Aorta (tissue), 5 donors: ENCODE measurements around the gene LHX3. TPM values are rescaled to one million over a fixed set of nuclear protein-coding genes. Genes with fewer than 3 reads are reported as not detected.
A peak's percentile ranks its signal among the peaks of the same experiment; 100 is the strongest.

Experiments used
- ATAC-seq: fragments of 200-7000 bp; cut with Tn5 transposase; one replicate; pipeline ENCODE4 v1.9.1; 2022; ENCODE audit warnings: moderate library complexity; ENCODE audit not compliant: low FRiP score
- DNase-seq, 2 donors: peaks; one replicate each; pipeline ENCODE4 v3.0.0-alpha.2; 2020
- H3K27ac ChIP-seq, 2 donors: one replicate each; pipeline ENCODE4 v1.5.1; 2013; ENCODE audit warnings: low read length in 2 of 2, mild to moderate bottlenecking in 2 of 2, moderate library complexity in 2 of 2, control low read depth in 1 of 2, inconsistent platforms in 1 of 2, low read depth in 1 of 2
- H3K27me3 ChIP-seq, 2 donors: one replicate each; pipeline ENCODE4 v1.6.1; 2013; ENCODE audit warnings: control low read depth in 1 of 2, low read length in 1 of 2, mild to moderate bottlenecking in 1 of 2, moderate library complexity in 1 of 2; ENCODE audit not compliant: insufficient read depth in 2 of 2, control insufficient read depth in 1 of 2
- H3K36me3 ChIP-seq, 2 donors: one replicate each; pipeline ENCODE4 v1.6.1; 2013; ENCODE audit warnings: control low read depth in 1 of 2, low read length in 1 of 2, mild to moderate bottlenecking in 1 of 2; ENCODE audit not compliant: insufficient read depth in 2 of 2, control insufficient read depth in 1 of 2
- H3K4me1 ChIP-seq, 2 donors: one replicate each; pipeline ENCODE4 v1.6.1; 2013; ENCODE audit warnings: low read length in 2 of 2, control low read depth in 1 of 2, mild to moderate bottlenecking in 1 of 2, moderate library complexity in 1 of 2; ENCODE audit not compliant: insufficient read depth in 2 of 2, control insufficient read depth in 1 of 2
- H3K4me3 ChIP-seq, 2 donors: one replicate each; pipeline ENCODE4 v1.5.1; 2013; ENCODE audit warnings: low read length in 2 of 2, control low read depth in 1 of 2, mild to moderate bottlenecking in 1 of 2
- H3K9me3 ChIP-seq: one replicate; pipeline ENCODE4 v1.6.1; 2013; ENCODE audit warnings: mild to moderate bottlenecking, low read length; ENCODE audit not compliant: control insufficient read depth
- WGBS, 2 donors: extraction: QIAGEN DNeasy Blood & Tissue Kit; methylation state at CpG; one replicate each; pipeline ENCODE4 v1.1.7; 2013; 5-methylcytosine and 5-hydroxymethylcytosine counted together
- intact Hi-C, 2 donors: fragments of 100-400 bp; cut with DNase I; formaldehyde crosslinking; loops; one replicate each; pipeline versions ENCODE4 v1.14.2 to v1.15.0; 2022
- polyA plus RNA-seq, 2 donors: library from polyadenylated mRNA; stranded (reverse); fragments of 200-250 nt; gene quantifications; one replicate each; pipeline ENCODE4 v1.2.3, GENCODE V29; 2013
- total RNA-seq, 2 donors: library from RNA; stranded (reverse); fragmentation: NEBNext Ultra II Directional; extraction: Animal tissue kit (Norgen Biotek cat#: 25700); gene quantifications; one replicate each; pipeline ENCODE4 v1.2.1, GENCODE V29; 2021
- donor health status: healthy with polysubstance abuse.
- donor health status: Bipolar disorder and iron deficiency.
- donor health status: DM: no; HTN: no; CAD: no.
- donor health status: DM: no; HTN: no; CAD: no.
- donor health status: DM: yes; HTN: yes; CAD: no.

LHX3 gene
- total and polyA plus RNA-seq, 4 donors, result not detected

- DNase-seq (no peak), ATAC-seq (no peak)
- Histone ChIP-seq H3K27ac (no peak overlapping the region), H3K4me1 (no peaks in the 10 kb centered on the region), H3K4me3 (no peak overlapping the region), H3K36me3 (no peaks in the 10 kb centered on the region), H3K9me3 (no peaks in the 10 kb centered on the region), H3K27me3 (no peaks in the 10 kb centered on the region)
- intact Hi-C loops, result no loop called here
- 89 to 91% methylated on average over 31 of the region's 31 CpGs for WGBS, 2 donors
These were observed 26.8 kb upstream of the LHX3 start for GRCh38 chr9:136231478-136232297.

DNA sequence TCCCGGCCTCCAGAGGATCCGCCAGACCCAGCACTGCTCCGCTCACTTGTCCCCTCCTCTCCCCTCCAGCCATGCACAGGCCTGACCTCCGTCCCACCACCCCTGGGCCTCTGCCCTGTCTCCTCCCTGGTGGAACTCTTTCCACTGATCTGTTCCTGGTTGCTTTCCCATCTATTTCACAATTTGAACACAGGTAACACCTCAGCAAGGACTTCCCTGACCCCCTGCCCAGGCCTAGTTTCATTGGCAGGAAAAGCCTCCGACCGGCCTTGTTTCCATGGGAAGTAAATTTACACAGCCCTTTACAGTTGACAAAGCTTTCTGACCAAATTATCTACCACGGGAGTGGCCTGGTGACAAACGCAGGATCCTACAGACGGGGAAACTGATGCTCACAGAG is 25.8 kb upstream of the LHX3 start:
- no peaks in the 10 kb centered on the region for H3K36me3 ChIP-seq
- WGBS, 2 donors, result 95 to 96% methylated on average over 9 of the region's 9 CpGs
- no peaks in the 10 kb centered on the region for H3K4me1 ChIP-seq
- no peak overlapping the region for H3K27ac ChIP-seq
- intact Hi-C loops, result no loop called here
- ATAC-seq, result no peak
- no peaks in the 10 kb centered on the region for H3K27me3 ChIP-seq
- DNase-seq, result no peak
- no peaks in the 10 kb centered on the region for H3K9me3 ChIP-seq
- no peak overlapping the region for H3K4me3 ChIP-seq

- WGBS, 2 donors, result 90% methylated on average over 10 of the region's 10 CpGs
- H3K4me1 ChIP-seq, result no peaks in the 10 kb centered on the region
- H3K4me3 ChIP-seq, result no peak overlapping the region
- no peaks in the 10 kb centered on the region for H3K27me3 ChIP-seq
- DNase-seq, result no peak
- ATAC-seq, result no peak
- no peaks in the 10 kb centered on the region for H3K9me3 ChIP-seq
- H3K36me3 ChIP-seq, result no peaks in the 10 kb centered on the region
- no peak overlapping the region for H3K27ac ChIP-seq
- intact Hi-C loops, result no loop called here
These were observed 25.4 kb upstream of the LHX3 start for GRCh38 chr9:136230365-136230764.

GRCh38 chr9:136229096-136230065 is 24.5 kb upstream of the LHX3 start:
- Histone ChIP-seq H3K27me3 (no peaks in the 10 kb centered on the region), H3K9me3 (no peaks in the 10 kb centered on the region), H3K4me3 (no peak overlapping the region), H3K27ac (no peak overlapping the region), H3K4me1 (no peaks in the 10 kb centered on the region), H3K36me3 (no peaks in the 10 kb centered on the region)
- DNase-seq (no peak), ATAC-seq (no peak)
- WGBS, 2 donors, result 63 to 68% methylated on average over 33 of the region's 33 CpGs
- intact Hi-C loops, result no loop called here

DNA sequence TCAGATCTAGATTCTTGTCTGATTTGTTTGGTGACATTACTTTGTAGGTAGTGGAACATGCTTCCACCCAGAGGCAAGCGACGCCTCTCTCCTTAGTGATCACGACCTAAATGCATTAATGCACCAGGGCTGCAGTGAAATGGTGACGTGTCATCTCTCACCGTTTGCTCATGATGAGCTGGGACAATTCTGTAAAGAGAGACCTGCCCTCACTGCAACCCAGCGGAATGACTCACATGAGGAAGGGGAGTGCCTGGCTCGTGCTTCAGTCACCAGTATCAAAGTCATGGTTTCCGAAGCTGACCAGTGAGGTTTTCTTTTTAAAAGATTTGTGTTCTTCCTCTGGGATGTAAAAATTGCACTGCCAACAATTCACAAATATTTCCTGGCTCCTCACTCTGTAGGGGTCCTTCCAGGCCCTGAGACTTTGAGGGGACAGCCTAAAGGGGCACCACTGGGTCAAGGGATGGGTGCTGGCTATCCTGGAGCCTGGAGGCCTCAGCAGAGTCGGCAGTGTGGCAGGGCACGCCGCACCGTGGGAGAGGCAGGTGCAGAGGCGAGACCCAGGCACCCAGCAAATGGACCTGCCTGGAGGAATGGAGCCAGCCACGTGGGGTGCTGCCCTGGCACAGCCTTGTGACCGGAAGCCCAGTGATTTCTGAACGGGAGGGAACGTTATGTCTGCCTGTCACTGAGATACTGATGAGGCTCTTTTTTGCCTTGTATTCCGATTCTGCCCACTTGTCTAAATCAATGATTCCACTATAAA is 23.4 kb upstream of the LHX3 start:
- Histone ChIP-seq H3K4me1 (no peaks in the 10 kb centered on the region), H3K27ac (no peak overlapping the region), H3K27me3 (no peaks in the 10 kb centered on the region), H3K36me3 (no peaks in the 10 kb centered on the region), H3K4me3 (no peak overlapping the region), H3K9me3 (no peaks in the 10 kb centered on the region)
- intact Hi-C loops, result no loop called here
- DNase-seq (no peak), ATAC-seq (no peak)
- 80 to 84% methylated on average over 18 of the region's 18 CpGs for WGBS, 2 donors

GRCh38 chr9:136226680-136227407 is 21.9 kb upstream of the LHX3 start:
- Histone ChIP-seq H3K36me3 (no peaks in the 10 kb centered on the region), H3K27me3 (no peaks in the 10 kb centered on the region)

DNA sequence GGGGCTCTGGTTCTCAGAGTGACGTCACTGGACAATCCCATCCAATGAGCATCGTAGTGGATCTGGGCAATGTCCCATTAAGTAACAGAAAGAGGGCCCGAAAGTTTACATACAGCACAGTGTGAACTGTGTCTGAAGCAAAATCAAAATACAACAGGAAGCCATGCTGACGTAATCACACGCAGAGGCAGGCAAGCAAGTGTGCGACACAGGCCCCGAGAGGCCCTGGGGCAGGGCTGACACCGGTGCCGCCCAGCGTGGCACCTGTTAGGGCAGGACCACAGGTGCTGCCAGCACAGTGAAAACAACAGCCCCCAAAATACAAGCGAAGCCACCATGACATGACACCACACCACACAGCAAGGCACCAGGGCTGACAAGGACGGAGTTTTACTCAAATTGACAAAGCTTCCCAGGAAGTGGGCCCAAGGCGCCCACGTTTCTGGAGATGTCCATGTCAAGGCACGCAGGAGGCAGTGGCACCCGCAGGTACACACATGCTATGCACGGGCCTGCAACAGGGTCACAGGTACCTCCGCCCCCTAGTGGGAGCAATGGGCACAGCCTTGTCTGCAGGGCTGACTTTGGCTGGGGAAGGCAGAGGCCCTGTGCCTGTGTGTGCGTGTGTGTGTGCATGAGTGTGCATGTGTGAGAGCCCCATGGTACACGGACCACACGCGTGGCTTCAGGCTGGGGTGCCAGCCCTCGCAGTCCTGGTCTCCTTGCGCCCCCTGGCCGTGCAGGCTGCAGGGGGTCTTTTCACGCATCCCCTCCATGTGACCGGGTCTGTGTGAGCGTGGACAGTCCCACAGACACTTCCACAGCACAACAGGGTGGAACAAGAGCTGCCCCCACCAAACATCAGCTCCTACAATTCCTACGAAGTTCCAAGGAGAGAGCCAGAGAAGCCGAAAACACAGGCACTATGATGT is 21.1 kb upstream of the LHX3 start:
- Histone ChIP-seq H3K27ac (no peak overlapping the region), H3K27me3 (no peaks in the 10 kb centered on the region), H3K9me3 (no peaks in the 10 kb centered on the region), H3K4me1 (no peaks in the 10 kb centered on the region), H3K4me3 (no peak overlapping the region), H3K36me3 (no peaks in the 10 kb centered on the region)
- WGBS, 2 donors, result 73 to 75% methylated on average over 30 of the region's 30 CpGs
- DNase-seq, result no peak
- intact Hi-C loops, result no loop called here
- ATAC-seq, result peak; percentile 47

More at GRCh38 chr9:136226680-136227407, 21.9 kb upstream of the LHX3 start:
- H3K9me3 ChIP-seq, result no peaks in the 10 kb centered on the region
- intact Hi-C loops, result no loop called here
- DNase-seq (no peak), ATAC-seq (no peak)
- H3K4me1 ChIP-seq, result no peaks in the 10 kb centered on the region
- WGBS, 2 donors, result 93 to 94% methylated on average over 30 of the region's 30 CpGs
- no peak overlapping the region for H3K27ac ChIP-seq
- no peak overlapping the region for H3K4me3 ChIP-seq
